WI38 (cell line): ENCODE results near the gene MYO16.
A peak's percentile ranks its signal among the peaks of the same experiment; 100 is the strongest.

Source experiments
- H3K4me3 ChIP-seq: 2 replicates; pipeline ENCODE4 v1.5.1; 2011; ENCODE audit warnings: low read depth, mild to moderate bottlenecking, control low read depth, low read length
- CTCF ChIP-seq: IDR thresholded peaks from 2 replicates; pipeline ENCODE4 v1.5.1; 2012; ENCODE audit warnings: low read depth, mild to moderate bottlenecking, control low read depth, low read length

Gene MYO16

GRCh38 chr13:108609353-108609752 is 20.1 kb upstream of the MYO16 start:
- TF ChIP-seq CTCF: peak; percentile 22; the same call in 1 of the 2 replicates
- H3K4me3 ChIP-seq: no peak overlapping the region

- no peak overlapping the region for H3K4me3 ChIP-seq
- TF ChIP-seq CTCF: no peak
These were observed 18.9 kb upstream of the MYO16 start for GRCh38 chr13:108610507-108610906.

GRCh38 chr13:108615241-108615640 is 14.2 kb upstream of the MYO16 start:
- H3K4me3 ChIP-seq: no peak overlapping the region

GRCh38 chr13:108618233-108618632 is 11.2 kb upstream of the MYO16 start:
- no peak overlapping the region for H3K4me3 ChIP-seq
- TF ChIP-seq CTCF: no peak

More at GRCh38 chr13:108615241-108615640, 14.2 kb upstream of the MYO16 start:
- no peak for TF ChIP-seq CTCF

GRCh38 chr13:108621462-108621861 is 7.9 kb upstream of the MYO16 start:
- TF ChIP-seq CTCF: no peak
- no peak overlapping the region for H3K4me3 ChIP-seq

GRCh38 chr13:108624108-108624507 is 5.3 kb upstream of the MYO16 start:
- TF ChIP-seq CTCF: no peak
- no peak overlapping the region for H3K4me3 ChIP-seq

GRCh38 chr13:108624979-108625378 is 4.4 kb upstream of the MYO16 start:
- no peak overlapping the region for H3K4me3 ChIP-seq
- no peak for TF ChIP-seq CTCF
